Subcutaneous abdominal adipose tissue (tissue), 5 donors: ENCODE results near the gene CCDC9.

Source experiments
- H3K27ac ChIP-seq: one replicate; pipeline ENCODE4 v1.7.0; 2013; ENCODE audit warnings: low read depth, mild to moderate bottlenecking, inconsistent platforms, low read length, moderate library complexity
- H3K27me3 ChIP-seq, 5 donors: one replicate each; pipeline ENCODE4 v1.7.0; 2013; ENCODE audit warnings: low read length in 5 of 5, inconsistent platforms in 1 of 5; ENCODE audit not compliant: control insufficient read depth in 5 of 5, insufficient read depth in 4 of 5
- H3K36me3 ChIP-seq, 5 donors: one replicate each; pipeline ENCODE4 v1.7.0; 2013; ENCODE audit warnings: low read length in 5 of 5; ENCODE audit not compliant: control insufficient read depth in 5 of 5, insufficient read depth in 5 of 5
- H3K4me1 ChIP-seq, 5 donors: one replicate each; pipeline ENCODE4 v1.7.0; 2013; ENCODE audit warnings: low read length in 5 of 5, mild to moderate bottlenecking in 3 of 5, moderate library complexity in 1 of 5; ENCODE audit not compliant: control insufficient read depth in 5 of 5, insufficient read depth in 5 of 5
- H3K4me3 ChIP-seq, 5 donors: one replicate each; pipeline ENCODE4 v1.7.0; 2013; ENCODE audit warnings: low read length in 5 of 5, low read depth in 1 of 5
- H3K9ac ChIP-seq, 5 donors: one replicate each; pipeline ENCODE4 v1.7.0; 2013; ENCODE audit warnings: low read length in 5 of 5, mild to moderate bottlenecking in 4 of 5, moderate library complexity in 3 of 5
- H3K9me3 ChIP-seq, 5 donors: one replicate each; pipeline ENCODE4 v1.7.0; 2013; ENCODE audit warnings: low read length in 5 of 5; ENCODE audit not compliant: control insufficient read depth in 5 of 5
- donor health status: healthy.
- donor health status: healthy.
- donor health status: healthy.
- donor health status: healthy.
- donor health status: healthy.

CCDC9 gene

GRCh38 chr19:47310819-47311218 lies 54.5 kb downstream of the CCDC9 start:
- peaks cover 0 to 28% (median 20%) of the 10 kb centered on the region in 5 donors for H3K4me1 ChIP-seq
- H3K27ac ChIP-seq = no peak overlapping the region
- H3K4me3 ChIP-seq = peak overlapping the region; percentile 23 to 68 (median 51)
- no peak overlapping the region for H3K9ac ChIP-seq
- H3K27me3 ChIP-seq = no peaks in the 10 kb centered on the region
- no peaks in the 10 kb centered on the region for H3K36me3 ChIP-seq
- H3K9me3 ChIP-seq = peaks cover 0 to 3% (median 0%) of the 10 kb centered on the region in 5 donors

GRCh38 chr19:47312366-47313006 lies 56.2 kb downstream of the CCDC9 start:
- H3K36me3 ChIP-seq = no peaks in the 10 kb centered on the region
- H3K4me1 ChIP-seq = peaks cover 0 to 28% (median 20%) of the 10 kb centered on the region in 5 donors
- H3K9ac ChIP-seq = no peak overlapping the region
- H3K27ac ChIP-seq = no peak overlapping the region
- H3K4me3 ChIP-seq = peak overlapping the region in 1 of 5 donors; percentile 22
- peaks cover 0 to 3% (median 0%) of the 10 kb centered on the region in 5 donors for H3K9me3 ChIP-seq
- H3K27me3 ChIP-seq = no peaks in the 10 kb centered on the region

GRCh38 chr19:47313754-47314295 lies 57.5 kb downstream of the CCDC9 start:
- H3K9me3 ChIP-seq = peaks cover 0 to 3% (median 0%) of the 10 kb centered on the region in 5 donors
- H3K4me3 ChIP-seq = peak overlapping the region in 1 of 5 donors; percentile 4
- H3K27me3 ChIP-seq = no peaks in the 10 kb centered on the region
- no peaks in the 10 kb centered on the region for H3K36me3 ChIP-seq
- H3K9ac ChIP-seq = no peak overlapping the region
- no peak overlapping the region for H3K27ac ChIP-seq
- peaks cover 0 to 27% (median 16%) of the 10 kb centered on the region in 5 donors for H3K4me1 ChIP-seq

GRCh38 chr19:47315125-47315821 lies 58.9 kb downstream of the CCDC9 start:
- Histone ChIP-seq H3K27ac (no peak overlapping the region), H3K27me3 (peaks cover 0 to 6% (median 2%) of the 10 kb centered on the region in 5 donors), H3K4me1 (peaks cover 0 to 14% (median 7%) of the 10 kb centered on the region in 5 donors), H3K4me3 (no peak overlapping the region), H3K9me3 (peaks cover 0 to 3% (median 0%) of the 10 kb centered on the region in 5 donors), H3K36me3 (peaks cover 0 to 7% (median 3%) of the 10 kb centered on the region in 5 donors), H3K9ac (no peak overlapping the region)

GRCh38 chr19:47316513-47316912 lies 60.2 kb downstream of the CCDC9 start:
- Histone ChIP-seq H3K9ac (no peak overlapping the region), H3K36me3 (peaks cover 0 to 12% (median 3%) of the 10 kb centered on the region in 5 donors), H3K4me1 (peaks cover 0 to 8% (median 2%) of the 10 kb centered on the region in 5 donors), H3K27me3 (peaks cover 0 to 6% (median 3%) of the 10 kb centered on the region in 5 donors), H3K27ac (no peak overlapping the region), H3K9me3 (peaks cover 0 to 3% (median 0%) of the 10 kb centered on the region in 5 donors), H3K4me3 (no peak overlapping the region)

- H3K36me3 ChIP-seq = peaks cover 0 to 12% (median 3%) of the 10 kb centered on the region in 5 donors
Measured at GRCh38 chr19:47319923-47320871, 63.9 kb downstream of the CCDC9 start.

More at GRCh38 chr19:47319923-47320871, 63.9 kb downstream of the CCDC9 start:
- no peak overlapping the region for H3K9ac ChIP-seq
- peaks cover 3 to 15% (median 8%) of the 10 kb centered on the region in 5 donors for H3K27me3 ChIP-seq
- peaks cover 0 to under 1% (median 0%) of the 10 kb centered on the region in 5 donors for H3K9me3 ChIP-seq
- no peak overlapping the region for H3K4me3 ChIP-seq
- no peak overlapping the region for H3K27ac ChIP-seq
- peaks cover 0 to 10% (median 0%) of the 10 kb centered on the region in 5 donors for H3K4me1 ChIP-seq
